HG02798 (cell line): ENCODE results near the gene CACNA1H.

Source experiments
- ATAC-seq: cut with Tn5 transposase; IDR thresholded peaks from one replicate; pipeline ENCODE4 v1.9.1; 2021; ENCODE audit warnings: mild to moderate bottlenecking; ENCODE audit not compliant: unreplicated experiment, poor library complexity

CACNA1H gene

DNA sequence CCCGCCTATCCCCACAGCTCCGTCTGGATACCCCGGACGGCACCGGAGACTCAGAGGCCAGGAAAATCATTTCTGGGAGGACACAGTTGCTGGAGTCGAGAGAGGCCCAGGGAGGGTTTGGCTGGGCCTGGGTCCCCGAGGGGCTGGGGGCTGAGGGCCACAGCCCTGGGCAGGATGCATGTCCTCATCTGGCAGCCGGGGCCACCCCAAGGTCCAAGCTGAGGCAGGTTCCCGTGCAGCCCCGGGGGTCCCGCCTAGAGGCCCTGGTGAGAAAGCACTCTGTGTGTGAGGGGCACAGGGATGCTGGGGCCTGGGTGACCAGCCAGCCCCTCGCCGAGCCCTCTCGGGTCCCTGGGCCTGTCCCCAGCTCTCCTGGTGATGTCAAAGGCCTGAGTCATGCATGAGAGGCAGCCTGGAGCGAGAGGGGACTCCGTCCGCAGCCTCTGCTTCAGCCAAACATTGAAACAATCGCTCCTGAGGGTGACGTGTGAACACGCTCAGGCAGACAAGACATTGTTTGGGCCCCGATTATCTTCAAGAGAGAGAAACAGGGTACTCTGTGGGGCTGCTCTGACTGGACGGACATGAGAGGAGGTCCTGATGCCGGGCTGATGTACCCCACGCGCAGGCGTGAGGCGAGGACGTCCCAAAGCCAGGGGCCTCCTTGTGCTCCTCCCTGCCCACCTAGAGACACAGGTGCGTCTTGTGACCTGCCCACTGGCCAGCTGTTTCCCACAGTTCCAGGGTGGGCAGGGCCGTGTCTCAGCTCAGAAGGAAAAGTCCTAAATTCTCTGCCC is 31.1 kb upstream of the CACNA1H start:
- ATAC-seq: no peak

DNA sequence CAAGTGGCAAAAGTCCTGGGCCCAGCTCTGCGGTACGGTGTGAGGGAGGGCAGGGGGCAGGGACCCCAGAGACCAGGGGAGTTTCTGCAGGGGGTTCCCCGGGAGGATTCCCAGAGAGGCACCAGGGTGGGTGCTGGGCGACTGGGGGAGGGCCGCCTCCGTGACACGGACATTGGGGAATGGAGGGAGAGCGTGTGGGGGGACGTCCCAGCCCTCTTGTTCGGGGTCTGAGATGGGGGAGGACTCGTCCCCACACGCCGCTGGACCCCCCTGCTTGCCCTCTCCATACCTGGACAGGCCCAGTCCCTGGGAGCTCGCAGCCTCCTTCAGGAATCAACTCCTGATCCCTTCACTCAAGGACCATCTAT is 30.5 kb upstream of the CACNA1H start:
- ATAC-seq: no peak

DNA sequence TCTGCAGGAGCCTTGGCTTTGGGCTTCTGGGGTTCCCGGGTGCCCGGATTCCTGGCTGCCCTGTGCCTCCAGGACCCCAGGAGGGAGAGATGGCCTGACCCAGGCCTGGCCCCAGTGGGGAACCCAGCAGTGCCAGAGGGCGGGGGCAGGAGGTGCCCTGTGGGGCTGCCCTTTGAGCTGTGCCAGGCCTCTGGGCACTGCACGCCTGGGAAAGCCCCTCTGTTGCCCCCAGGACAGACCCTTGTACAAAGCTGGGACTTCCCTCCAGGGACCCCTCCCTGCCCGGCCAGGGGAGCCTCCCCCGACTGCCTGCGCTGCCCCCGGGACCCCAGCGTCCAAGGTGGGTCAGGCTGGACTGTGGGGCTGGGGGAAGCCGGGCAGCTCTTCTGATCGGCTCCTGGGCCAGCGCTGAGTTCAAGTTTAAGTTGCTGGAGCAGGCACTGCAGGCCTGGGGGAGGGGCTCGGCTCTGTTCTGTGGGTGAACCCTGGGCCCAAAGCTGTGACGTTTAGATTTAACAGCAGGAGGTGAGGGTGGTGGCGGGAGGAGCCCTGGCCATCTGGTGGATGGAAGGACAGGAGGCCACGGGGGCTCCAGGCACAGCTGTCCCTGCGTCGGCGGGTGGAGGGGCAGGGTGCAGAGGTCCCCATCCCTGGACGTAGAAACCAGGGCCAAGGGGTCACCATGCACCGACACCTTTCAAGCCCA is 29.2 kb upstream of the CACNA1H start:
- no peak for ATAC-seq

DNA sequence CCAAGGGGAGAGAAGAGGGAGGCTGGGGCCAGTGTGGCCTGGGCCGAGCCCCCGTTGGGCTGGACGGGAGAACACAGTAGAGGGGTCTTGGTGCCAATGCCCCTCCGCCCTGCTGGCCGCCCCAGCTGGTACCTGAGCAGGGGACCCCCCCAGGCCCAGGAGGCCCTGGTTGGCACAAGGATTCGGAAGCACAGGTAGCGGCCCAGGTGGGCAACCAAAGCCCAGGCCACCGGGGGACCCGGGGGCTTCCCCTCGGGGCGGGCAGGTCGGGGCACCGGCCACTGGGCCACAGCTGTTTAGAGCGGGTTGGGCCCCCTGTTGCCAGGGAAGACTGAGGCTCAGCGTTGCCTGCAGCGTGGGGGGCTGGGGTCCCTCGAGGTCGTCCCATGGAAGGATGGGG is 28.6 kb upstream of the CACNA1H start:
- no peak for ATAC-seq

DNA sequence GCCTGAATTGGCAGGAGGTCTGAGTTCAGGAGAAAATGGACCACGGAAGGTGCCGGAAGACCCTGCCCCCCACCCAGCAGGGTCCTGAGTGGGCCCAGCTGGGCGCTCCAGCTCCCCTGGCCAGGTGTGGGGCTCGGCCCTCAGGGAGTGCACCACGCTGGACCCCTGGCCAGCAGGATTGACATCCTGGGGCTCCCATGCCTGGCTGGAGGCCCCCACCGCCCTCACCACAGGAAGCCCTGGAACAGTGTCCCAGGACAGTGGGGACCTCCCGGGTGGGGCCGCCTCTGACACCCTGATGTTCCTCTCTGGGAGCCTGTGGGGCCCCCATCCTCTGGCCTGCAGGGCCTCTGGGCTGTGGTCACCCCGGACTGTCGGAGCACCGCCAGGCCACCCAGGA is 28.1 kb upstream of the CACNA1H start:
- ATAC-seq: no peak

DNA sequence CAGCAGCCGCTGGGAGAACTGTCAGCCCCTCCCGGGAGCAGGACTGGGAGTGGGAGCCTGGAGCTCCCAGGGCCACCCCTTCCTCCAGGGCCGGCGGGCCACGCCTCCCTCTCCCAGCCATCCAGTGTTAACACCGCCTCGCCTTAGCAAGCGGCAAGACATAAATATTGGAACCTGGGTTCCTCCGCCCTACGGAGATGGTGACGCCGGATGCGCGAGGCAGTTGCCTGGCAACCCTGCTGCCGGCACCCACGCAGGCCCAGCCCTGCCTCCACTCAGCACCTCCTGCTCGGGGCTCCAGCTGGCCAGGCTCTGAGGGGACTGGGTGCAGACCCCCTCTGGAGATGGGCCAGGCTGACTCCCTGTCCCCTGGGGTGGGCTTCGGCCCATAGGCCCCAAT is 27.4 kb upstream of the CACNA1H start:
- ATAC-seq: no peak

DNA sequence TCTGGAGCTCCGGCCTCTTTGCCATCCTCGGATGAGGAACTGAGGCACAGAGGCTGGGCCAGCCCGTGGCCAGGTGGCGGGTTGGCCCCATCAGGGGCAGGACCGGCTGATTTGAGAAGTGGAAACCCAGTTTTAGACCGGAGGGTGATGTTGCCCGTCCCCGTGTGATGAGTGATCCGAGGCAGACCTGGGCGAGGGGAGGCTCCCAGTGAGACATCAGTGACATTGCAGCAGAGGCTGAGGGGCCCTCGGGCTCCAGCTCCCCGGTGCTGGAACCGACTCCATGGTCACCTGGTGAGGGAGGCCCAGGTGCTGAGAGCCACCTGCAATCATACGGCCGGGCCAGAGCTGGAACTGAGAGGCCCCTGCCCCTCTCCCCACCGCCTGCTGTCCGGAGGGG is 26.9 kb upstream of the CACNA1H start:
- no peak for ATAC-seq

DNA sequence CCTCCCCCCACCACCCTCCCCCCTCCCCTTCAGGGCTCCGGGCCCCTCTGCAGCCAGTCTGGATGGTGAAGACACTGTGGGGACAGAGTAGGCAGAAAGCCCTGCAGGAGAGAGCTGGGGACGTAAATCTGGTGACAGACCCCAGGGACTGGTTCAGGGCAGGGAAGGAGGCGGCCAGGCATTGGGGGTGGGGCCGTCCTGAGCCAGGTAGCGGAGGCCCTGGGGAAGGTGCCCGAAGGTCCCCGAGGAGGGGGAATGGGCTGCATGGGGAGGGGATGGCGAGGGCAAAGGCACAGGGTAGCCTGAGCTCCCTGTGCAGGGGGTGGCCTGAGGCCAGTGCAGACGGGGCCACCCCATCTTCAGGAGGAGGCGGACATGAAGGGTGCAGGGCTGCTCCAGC is 26.3 kb upstream of the CACNA1H start:
- no peak for ATAC-seq

DNA sequence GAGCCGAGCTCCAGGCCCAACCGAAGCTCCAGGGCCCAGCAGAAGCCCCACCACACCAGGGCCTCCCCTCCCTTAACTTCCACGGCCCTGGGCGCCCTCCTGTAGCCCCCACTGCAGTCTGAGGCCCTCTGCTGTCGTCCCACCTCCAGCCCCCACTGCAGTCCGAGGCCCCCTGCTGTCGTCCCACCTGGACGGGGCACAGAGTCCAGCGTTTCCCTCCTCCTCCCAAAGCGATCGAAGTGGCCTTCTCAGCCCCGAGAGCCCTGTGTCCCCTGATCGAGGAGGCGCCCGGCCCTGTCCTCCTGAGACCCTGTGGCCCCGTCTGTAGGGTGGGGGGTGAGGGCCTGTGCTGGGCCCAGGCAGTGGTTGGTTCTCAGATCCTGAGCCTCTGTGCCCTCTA is 25.8 kb upstream of the CACNA1H start:
- ATAC-seq: no peak

DNA sequence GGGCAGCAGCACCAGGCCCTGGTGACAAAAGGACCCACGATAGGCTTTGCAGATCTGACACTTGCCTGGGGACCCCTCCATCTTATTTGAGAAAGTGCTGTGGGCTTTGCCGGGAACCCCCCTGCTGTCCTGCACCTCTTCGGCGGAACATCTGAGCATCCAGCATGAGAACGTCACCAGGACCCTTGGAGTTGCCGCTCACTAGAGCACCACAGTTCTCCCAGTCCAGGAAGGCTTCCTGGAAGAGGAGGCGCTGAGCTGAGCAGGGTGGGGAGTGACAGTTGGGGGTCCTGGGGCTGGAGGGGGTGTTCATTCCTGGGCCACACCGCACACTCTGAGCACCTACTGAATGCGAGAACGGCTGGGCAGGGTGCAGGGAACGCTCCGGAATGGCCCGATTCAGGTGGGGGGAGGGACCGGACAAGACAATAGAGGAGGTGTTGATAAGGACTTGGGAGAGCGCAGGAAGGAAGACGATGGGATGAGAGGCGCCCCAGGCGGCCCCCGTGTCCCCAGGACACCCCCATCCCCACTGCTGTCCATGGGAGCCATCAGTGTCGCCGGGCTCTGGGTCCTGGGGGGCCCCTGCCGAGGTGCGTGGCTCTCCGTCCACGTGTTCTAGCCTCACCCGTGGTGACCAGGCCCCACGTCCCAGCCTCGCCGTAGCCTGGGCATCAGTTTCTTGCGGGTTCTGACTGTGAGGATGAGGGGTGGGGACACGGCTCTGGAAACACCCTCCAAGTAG is 24.8 kb upstream of the CACNA1H start:
- no peak for ATAC-seq

DNA sequence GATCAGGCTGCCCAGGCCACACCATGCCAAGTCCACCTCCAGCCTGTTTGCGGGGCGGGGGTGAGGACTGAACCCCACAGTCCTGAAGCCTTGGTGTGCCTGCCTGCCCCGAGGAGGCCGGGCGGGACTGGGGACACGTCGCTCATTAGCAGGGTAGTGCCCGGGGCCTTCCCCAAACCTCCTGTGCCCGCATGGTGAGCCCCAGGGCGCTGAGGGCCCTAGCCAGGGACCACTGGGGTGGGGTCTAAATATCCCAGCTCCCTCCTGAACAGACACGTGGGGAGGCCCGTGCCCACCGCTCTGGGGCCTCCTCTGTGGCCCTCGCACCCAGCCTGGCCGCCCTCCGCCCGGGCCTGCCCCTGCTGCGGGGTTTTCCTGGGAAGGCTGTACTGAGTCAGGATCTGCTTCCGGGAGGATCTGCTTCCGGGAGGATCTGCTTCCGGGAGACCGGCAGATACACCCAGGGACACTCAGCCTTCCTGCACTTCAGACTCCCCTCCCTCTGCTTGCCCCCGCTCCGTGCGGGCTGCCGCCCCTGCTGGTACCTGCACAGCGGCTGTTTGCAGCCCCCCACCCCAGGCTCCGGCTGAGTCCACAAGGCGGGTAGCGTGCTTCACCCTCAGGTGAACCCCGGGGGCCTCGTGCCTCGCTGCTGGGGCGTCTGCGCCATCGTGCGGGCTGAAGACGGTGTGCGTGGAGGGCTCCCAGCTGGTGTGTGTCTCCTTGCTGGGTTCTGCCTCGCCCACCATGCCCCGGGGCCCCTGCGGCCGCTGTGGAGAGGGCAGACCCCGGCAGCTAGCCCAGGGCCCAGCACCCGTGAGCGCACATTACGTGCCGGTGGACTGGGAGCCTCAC is 23.6 kb upstream of the CACNA1H start:
- ATAC-seq: no peak

DNA sequence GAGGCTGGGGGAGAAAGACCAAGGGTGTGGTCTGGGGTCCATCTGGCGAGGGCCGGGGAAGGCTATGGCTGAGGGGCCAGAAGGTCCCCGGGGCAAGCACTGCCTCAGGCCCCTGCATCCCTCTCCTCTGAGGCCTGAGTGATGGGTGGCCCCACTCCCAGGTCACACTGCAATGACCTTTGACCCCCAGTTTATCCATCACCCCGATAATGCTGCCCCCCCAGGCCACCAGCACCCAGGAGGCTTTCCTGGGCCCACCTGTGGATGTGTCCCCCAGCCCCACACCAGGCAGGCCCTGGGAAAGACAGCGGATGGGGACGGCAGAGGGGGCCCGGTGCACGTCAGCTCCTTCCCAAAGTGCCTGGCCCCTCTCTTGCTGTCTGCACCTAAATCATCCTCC is 22.5 kb upstream of the CACNA1H start:
- no peak for ATAC-seq

DNA sequence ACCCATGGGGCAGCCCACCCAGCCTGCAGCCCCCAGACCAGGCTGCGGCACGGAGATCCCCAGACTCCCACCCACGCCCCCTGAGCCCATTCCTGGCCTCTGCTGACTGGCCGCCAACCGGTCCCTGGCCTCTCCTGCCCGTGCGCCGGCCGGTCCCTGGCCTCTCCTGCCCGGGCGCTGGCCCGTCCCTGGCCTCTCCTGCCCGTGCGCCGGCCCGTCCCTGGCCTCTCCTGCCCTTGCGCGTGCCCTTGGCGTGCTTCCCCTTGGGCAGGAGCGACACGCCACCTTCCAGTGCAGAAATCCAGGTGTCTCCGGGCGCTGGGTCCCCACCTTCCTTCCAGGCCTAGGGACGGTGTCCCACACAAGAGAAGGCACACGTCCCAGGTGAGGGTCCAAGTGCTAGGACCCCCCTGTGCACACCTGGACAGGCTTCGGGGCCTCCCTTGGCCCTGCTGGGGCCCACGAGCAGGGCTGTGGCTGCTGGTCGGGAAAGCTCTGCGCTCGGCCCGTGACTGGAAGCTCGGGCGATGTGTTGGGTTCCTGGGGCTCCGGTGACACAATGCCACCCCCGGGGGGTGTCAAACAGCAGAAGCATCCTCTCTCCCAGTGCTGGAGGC is 21.4 kb upstream of the CACNA1H start:
- ATAC-seq: no peak

DNA sequence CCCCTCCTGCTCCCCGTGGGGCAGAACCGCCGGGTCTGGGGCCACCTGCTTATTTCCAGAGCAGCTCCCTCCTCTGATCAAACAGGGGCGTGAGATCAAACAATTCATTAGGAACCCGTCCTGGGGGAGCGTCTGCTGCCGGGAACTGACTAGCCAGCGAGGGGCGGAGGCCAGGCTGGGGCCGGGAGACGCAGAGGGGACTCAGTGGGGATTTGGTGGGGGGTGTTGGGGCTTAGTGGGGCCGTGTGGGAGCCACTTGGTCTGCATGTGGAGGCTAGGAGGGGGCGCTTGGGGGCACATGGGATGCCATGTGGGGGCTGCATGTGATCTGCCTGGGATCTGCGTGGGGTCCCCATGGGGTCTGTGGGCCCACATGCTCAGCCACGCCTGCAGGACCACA is 20.5 kb upstream of the CACNA1H start:
- ATAC-seq: no peak

DNA sequence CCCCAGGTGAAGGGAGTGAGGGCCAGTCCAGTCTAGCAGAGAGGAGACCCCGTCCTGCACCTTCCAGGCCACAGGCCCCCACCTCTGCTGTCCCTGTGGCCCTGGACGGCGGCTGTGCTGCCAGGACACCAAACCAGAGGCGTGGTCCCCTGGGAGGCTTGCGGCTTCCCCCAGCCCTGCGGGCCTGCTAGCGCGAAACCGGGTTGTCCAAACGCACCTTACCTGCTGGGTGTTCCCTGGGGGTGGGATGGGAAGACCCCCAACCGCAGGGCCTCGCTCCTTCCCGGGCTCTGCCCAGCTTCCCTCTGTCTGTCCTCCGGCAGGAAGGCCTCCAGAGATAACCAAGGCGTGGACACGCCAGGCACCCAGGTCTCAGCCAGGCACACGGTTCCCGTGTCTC is 19.6 kb upstream of the CACNA1H start:
- ATAC-seq: no peak

DNA sequence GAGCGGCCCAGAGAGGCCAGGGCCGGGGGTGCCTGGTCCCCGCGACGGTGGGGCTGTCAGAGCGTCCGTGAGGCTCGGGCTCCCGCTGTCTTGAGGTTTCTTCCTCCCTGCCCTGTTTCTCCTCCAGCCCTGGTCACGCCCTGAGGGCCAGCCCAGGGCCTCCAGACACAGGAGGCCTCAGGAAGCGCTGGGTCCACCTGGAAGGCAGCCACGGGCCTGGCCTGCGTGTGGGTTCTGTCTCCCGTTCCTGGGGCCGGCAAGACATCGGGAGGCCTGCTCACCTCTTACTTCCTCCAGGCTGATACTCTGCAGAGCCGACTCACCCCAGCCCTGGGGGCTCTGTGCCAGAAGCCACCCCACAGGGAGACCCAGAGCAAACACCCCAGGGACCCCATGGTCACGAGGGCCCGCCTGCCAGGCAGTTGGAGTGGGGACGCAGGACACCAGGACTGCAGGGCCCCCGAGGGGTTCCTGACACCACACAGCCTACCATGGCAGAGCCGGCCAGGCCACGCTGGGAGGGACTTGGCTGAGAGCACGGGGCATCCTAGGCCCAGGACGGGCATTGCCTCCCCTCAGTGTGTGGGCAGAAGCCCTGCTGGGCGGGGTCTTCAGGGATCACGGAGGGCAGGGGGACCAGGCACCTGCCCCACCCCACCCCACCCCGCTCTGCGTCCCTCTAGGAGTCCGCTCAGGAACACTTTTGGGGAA is 18.9 kb upstream of the CACNA1H start:
- no peak for ATAC-seq

DNA sequence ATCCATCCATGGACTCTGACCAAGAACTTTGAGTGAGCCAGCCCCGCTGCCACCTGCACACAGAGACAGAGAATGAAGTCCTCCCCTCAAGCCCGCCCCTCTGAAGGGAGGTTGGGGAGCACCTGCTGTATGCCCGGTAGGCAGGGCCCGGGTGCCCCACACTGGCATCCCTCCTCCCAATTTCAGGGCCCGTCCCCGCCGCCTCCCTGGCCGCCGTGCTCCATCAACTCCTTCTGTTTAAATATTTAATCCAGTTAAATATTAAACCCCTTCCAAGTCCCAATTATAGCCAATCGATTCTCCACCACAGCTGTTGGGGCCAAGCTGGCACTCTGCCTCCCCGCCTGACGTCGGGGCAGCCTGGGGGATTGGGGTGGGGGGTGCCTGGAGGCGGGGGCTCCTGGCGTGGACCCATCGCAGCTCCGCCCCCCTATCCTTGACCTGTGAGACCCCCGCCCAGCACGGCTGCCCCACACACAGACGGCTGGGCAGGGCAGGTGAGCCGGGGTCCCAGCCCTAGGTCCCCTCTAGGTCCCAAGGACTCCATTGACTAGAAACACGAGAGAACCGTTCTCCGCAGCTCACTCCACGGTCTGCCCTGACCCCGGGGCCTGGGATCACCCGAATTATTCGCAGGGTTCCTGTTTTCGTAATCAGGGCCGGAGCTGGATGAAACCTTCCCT is 18.0 kb upstream of the CACNA1H start:
- ATAC-seq: no peak

DNA sequence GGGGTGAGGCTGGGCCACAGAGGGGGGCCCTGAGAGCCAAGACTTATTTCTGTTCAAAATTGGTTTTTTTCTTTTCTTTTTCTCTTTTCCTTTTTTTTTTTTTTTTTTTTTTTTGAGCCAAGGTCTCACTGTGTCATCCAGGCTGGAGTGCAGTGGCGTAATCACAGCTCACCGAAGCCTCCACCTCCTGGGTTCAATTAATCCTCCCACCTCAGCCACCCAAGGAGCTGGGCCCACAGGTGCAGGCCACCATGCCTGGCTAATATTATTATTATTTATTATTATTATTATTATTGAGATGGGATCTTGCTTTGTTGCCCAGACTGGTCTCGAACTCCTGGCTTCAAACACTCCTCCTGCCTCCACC is 17.5 kb upstream of the CACNA1H start:
- no peak for ATAC-seq

DNA sequence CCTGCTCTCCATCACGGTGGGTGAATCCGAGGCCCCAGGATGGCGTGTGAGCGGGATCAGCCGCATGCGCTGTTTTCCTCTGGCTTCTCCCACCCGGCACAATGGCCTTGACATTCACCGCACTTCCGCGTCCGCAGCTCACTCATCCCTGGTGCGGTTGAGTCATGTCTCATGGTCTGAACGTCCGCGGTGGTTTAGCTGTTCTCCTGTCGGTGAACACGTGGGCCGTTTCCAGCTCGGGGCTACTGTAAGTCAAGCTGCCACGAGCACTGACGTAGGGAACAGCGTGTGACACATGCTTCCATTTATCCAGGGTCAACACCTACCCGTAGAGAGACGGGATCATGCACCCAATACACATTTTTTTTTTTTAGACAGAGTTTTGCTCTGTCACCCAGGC is 15.3 kb upstream of the CACNA1H start:
- ATAC-seq: no peak
